ENCODE measurements around the gene KRTAP4-3. TPM values are rescaled to one million over a fixed set of nuclear protein-coding genes. Genes with fewer than 3 reads are reported as not detected.

KRTAP4-3 gene
- total and polyA plus RNA-seq, 2 of the 13 experiments (the other 11 are each of a cell fraction or from before 2014, with no cell fraction given) = not detected

DNA sequence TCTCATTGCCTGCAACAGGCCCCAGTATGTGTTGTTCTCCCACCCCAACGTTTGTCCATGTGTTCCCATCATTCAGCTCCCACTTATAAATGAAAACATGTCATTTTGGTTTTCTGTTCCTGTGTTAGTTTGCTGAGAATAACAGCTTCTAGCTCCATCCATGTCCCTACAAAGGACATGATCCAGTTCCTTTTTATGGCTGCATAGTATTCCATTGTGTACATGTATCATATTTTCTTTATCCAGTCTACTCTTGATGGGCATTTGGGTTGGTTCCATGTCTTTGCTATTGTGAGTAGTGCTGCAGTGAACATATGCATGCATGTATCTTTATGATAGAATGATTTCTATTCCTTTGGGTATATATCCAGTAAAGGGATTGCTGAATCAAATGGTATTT is 47.7 kb upstream of the KRTAP4-3 start (continued):
- TF ChIP-seq, protein P1, sequence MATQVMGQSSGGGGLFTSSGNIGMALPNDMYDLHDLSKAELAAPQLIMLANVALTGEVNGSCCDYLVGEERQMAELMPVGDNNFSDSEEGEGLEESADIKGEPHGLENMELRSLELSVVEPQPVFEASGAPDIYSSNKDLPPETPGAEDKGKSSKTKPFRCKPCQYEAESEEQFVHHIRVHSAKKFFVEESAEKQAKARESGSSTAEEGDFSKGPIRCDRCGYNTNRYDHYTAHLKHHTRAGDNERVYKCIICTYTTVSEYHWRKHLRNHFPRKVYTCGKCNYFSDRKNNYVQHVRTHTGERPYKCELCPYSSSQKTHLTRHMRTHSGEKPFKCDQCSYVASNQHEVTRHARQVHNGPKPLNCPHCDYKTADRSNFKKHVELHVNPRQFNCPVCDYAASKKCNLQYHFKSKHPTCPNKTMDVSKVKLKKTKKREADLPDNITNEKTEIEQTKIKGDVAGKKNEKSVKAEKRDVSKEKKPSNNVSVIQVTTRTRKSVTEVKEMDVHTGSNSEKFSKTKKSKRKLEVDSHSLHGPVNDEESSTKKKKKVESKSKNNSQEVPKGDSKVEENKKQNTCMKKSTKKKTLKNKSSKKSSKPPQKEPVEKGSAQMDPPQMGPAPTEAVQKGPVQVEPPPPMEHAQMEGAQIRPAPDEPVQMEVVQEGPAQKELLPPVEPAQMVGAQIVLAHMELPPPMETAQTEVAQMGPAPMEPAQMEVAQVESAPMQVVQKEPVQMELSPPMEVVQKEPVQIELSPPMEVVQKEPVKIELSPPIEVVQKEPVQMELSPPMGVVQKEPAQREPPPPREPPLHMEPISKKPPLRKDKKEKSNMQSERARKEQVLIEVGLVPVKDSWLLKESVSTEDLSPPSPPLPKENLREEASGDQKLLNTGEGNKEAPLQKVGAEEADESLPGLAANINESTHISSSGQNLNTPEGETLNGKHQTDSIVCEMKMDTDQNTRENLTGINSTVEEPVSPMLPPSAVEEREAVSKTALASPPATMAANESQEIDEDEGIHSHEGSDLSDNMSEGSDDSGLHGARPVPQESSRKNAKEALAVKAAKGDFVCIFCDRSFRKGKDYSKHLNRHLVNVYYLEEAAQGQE (IDR thresholded peaks at IDR 0.05; ENCODE audit: borderline replicate concordance in 1 of 2, low read depth in 1 of 2, low read length in 2 of 2) = no peak
- no peak for TF ChIP-seq ZNF367 (CRISPR knock-in tag; IDR thresholded peaks at IDR 0.05; ENCODE audit: borderline replicate concordance)

DNA sequence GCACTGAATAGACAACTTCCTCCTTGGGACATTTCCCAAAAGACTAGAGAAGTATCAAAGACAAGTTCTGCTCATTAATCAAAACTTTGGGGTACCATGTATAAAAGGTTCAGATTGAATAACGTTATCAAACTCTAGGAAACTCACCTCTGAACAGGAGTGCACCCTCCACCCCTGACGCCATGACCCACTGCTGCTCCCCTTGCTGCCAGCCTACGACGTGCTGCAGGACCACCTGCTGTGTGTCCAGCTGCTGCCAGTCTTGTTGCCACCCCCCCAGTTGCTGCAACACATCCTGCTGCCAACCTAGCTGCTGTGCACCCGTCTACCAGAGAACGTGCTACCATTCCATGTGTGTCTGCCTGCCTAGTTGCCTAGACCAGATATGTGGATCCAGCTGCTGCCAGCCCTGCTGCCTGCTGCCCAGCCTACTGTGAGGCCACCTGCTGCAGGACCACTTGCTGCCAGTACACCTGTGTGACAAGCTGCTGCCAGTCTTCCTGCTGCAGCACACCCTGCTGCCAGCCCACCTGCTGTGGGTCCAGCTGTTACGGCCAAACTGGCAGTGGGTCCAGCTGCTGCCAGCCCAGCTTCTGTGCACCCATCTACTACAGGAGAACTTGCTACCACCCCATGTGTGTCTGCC is 44.6 kb upstream of the KRTAP4-3 start:
- in situ Hi-C loops (cut with HindIII; ENCODE audit: extremely low pct_ligation_motif_present, low pct_unique_long_range_greater_than_20kb) = no loop called here

More for the DNA sequence above, 44.6 kb upstream of the KRTAP4-3 start:
- no peak overlapping the region for H3K27ac ChIP-seq (ENCODE audit: extremely low read length, insufficient read depth, low read length)
- ChIA-PET CTCF (ENCODE audit: low intra/inter-chr PET ratio, low total read pairs) (no interaction called here), POLR2A (no interaction called here)
- no peaks in the 10 kb centered on the region for H3K79me2 ChIP-seq (ENCODE audit: insufficient read depth, low read length)
- 0% methylated on average over 6 of the region's 7 CpGs for WGBS (ENCODE audit: low lambda C conversion rate)
- ATAC-seq (no peak), DNase-seq (ENCODE audit: low spot score) (no peak), FAIRE-seq (no peak)
- no peak overlapping the region for H3K9ac ChIP-seq (ENCODE audit: insufficient read depth, low read depth, low read length)
- H3K4me2 ChIP-seq (ENCODE audit: low read depth, low read length) = no peak overlapping the region
- peaks cover 0 to 33% of the 10 kb centered on the region in 2 experiments; a peak in 3 of 5 replicates for H3K27me3 ChIP-seq (ENCODE audit: control insufficient read depth in 1 of 2, insufficient read depth in 2 of 2, low read length in 2 of 2)
- no peaks in the 10 kb centered on the region for H3K36me3 ChIP-seq (replicated peaks in 1 of 2; ENCODE audit: control insufficient read depth in 1 of 2, insufficient read depth in 2 of 2, low read length in 2 of 2)
- H4K20me1 ChIP-seq (ENCODE audit: insufficient read depth, low read length) = no peaks in the 10 kb centered on the region
- intact Hi-C loops (cut with micrococcal nuclease; ENCODE audit: unreplicated experiment) = no loop called here
- peaks cover 6% of the 10 kb centered on the region; the same call in 1 of the 2 replicates for H3K4me1 ChIP-seq (ENCODE audit: insufficient read depth, low read length)
- BruUV-seq (replicated peaks) = no TSS peak
- H3K9me3 ChIP-seq (ENCODE audit: low read length) = 0 out of 2 replicates have a peak, but pooled peaks cover 2% of the 10 kb centered on the region
- H2AFZ ChIP-seq (ENCODE audit: low read length) = no peak overlapping the region
- H3K4me3 ChIP-seq (replicated peaks in 1 of 3; ENCODE audit: insufficient read depth in 1 of 3, low read depth in 2 of 3, low read length in 3 of 3) = no peak overlapping the region
- no peak for TF ChIP-seq ZNF253 (CRISPR knock-in tag; IDR thresholded peaks at IDR 0.05; ENCODE audit: borderline replicate concordance)
- TF ChIP-seq GPN1 (CRISPR knock-in tag; IDR thresholded peaks at IDR 0.05; ENCODE audit: borderline replicate concordance) = 0 out of 2 replicates have a peak, but pooled peaks have one; percentile 44

Measured in HepG2 (cell line).